Transverse colon (tissue), 4 donors: ENCODE measurements around the gene ACADS.

Experiments used
- CTCF ChIP-seq, 5 experiments: fragments of 200-600 bp in 3 of 5; fragments of 450-650 bp in 2 of 5; sonication (generic) in 3 of 5; IDR thresholded peaks; 1 replicate in 2 of 5; 2 replicates in 3 of 5; pipeline ENCODE4 v1.5.1; 2016 to 2017; ENCODE audit warnings: antibody characterized with exemption in 5 of 5, inconsistent platforms in 3 of 5, mild to moderate bottlenecking in 2 of 5, moderate library complexity in 1 of 5
- POLR2A ChIP-seq: fragments of 450-650 bp; IDR thresholded peaks from one replicate; pipeline ENCODE4 v1.6.1; 2016; ENCODE audit warnings: antibody characterized with exemption, mild to moderate bottlenecking, moderate library complexity
- POLR2AphosphoS5 ChIP-seq, 3 donors: sonication (generic); formaldehyde crosslinking; IDR thresholded peaks; one replicate each; pipeline ENCODE4 v1.6.1; 2016; ENCODE audit warnings: antibody characterized with exemption in 3 of 3

- TF ChIP-seq CTCF (IDR thresholded peaks at IDR 0.05) (no peak), POLR2AphosphoS5 (IDR thresholded peaks at IDR 0.05) (no peak), POLR2A (no peak)
Observed at GRCh38 chr12:120720234-120720986, 5.2 kb upstream of the ACADS start.
